ENCODE data around the gene SMAD7. TPM values are rescaled to one million over a fixed set of nuclear protein-coding genes. Genes with fewer than 3 reads are reported as not detected.

SMAD7 gene, protein sequence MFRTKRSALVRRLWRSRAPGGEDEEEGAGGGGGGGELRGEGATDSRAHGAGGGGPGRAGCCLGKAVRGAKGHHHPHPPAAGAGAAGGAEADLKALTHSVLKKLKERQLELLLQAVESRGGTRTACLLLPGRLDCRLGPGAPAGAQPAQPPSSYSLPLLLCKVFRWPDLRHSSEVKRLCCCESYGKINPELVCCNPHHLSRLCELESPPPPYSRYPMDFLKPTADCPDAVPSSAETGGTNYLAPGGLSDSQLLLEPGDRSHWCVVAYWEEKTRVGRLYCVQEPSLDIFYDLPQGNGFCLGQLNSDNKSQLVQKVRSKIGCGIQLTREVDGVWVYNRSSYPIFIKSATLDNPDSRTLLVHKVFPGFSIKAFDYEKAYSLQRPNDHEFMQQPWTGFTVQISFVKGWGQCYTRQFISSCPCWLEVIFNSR
- 7.4 TPM for polyA plus RNA-seq (ENCODE audit: insufficient read length)

DNA sequence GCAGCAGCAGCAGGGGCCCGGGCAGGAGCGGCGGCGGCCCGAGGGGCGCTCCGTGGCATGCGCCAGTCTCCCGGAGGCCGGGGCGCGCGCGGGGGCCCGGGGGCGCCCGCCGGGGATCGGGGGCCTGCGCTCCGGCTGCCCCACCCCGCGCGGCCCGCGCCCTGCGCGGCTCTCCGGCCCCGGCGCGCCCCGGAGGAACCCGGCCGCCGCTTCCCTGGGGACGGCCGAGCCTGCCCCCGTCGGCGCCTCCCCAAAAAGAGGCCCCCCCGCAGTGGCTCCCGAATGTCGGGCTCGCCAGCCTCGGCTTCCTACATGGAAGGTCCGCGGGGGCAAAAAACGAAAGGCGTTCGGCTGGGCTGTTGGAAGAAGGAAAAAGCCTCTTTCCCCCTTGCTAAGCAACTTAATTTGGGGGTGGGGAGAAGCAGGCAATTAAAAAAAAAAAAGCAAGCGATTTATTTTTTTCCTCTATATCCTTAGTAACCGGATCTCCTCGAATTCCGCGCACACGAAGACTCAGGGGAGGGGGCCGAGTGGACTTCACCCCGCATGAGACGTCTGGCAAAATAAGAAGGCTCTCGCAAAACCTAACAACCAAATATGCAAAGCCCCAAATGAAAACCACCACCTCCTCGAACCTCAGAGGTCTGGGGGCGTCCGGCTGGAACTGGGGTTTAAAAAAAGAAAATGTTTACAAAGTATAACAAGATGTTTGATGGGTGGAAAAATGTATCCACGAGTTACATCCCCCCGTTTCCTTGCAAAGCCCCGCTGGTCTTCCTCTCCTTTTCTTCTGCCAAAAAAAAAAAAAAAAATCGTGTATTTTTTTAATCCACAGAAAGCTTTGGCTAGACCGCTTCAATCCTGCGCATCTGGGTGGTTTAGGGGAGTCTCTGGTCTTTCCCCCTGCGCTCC, at the start of gene SMAD7:
TSS of gene SMAD7 (minus strand) at position 430 of the 912 bp plus-strand sequence. CDS start 541 bp downstream, outside the sequence.
- no peak for DNase-seq (ENCODE audit: low read depth)

DNA sequence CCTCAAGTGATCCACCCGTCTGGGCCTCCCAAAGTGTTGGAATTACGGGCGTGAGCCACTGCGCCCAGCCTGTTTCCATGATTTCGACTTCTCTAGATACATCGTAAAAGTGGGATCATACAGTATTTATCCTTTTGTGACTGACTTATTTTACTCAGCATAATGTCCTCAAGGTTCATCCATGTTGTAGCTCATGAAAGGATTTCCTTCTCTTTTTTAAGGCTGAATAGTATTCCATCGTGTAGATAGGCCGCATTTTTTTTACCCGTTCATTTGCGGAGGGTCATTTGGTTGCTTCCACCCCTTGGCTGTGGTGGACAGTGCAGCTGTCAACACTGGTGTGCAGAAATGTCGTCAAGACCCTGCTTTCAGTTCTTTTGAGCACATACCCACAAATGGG, 48.8 kb upstream of the SMAD7 start:
- DNase-seq (ENCODE audit: low read depth), result no peak

- no peak for DNase-seq (ENCODE audit: low read depth)
These were observed 47.4 kb upstream of the SMAD7 start for GRCh38 chr18:48997985-48998831.

GRCh38 chr18:48997681-48997984, 46.9 kb upstream of the SMAD7 start:
- no peak for DNase-seq (ENCODE audit: low read depth)

DNA sequence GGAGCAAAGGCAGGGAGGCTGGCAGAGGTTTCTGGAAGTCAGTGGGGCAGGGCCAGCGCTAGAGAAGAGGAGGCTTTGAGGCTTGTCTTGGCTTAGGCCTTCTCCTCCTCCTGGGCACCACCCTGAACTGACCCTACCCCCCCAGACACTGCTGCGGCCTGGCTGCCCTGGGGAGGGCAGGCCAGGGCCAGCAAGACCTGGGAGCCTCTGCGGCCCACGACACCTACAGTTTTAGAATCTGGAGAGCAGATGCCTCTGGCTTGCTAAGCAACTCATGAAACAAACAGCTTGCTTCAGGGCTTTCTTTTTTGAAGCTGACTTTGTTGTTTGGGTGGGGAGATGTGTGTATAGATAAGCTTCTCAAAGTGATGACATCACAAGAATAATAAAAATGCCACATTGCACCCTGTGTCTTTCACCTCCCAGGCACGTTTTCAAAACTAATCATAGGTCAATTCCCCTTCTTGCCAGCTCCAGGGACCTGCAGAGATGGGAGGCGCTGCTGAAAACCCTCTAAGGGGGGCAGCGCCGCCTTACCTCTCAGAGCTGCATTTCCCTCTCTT, 46.2 kb upstream of the SMAD7 start:
- no peak for DNase-seq (ENCODE audit: low read depth)

GRCh38 chr18:48996041-48996440, 45.3 kb upstream of the SMAD7 start:
- no peak for DNase-seq (ENCODE audit: low read depth)

DNA sequence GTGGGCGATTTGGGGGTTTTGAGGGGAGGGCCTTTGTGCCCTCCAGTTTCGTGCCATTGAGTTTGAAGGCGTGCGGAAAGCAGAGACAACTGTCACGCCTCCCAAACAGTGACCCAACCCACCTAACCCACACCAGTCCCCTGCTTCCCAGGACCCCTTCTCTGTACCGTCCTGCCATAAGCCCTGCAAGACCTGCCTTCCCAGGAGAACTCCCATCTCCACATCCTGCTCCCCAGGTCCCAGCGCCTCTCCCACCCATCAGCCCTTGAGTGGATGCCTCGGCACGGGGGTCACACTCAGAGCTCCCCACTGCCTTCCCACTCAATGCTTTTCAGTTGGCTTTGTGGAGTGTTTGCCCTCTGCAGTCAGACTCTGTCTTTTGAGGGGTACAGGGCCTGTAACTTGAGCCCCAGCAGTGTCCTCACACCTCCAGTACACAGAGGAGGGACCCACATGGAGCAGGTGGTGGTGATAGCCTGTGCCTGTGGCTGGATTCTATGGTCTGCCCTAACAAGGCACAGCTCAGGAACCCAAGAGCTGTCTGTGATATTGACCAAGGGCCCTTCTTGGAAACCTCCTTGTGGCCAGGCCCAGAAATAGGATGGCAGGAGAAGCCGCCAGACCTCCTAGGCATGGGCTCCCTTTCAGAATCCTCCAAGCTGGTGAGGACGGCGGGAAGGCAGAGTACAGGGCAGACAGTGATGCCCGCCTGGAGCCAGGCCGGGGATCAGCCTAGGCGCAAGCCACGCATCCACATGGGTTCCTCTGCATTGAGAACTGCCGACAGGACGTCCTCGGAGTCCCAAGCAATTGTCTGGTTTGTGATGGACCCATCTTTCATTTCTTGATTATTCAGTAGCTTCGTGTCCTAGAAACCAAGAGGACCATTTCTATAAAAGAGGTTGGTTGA, 44.4 kb upstream of the SMAD7 start:
- no peak for DNase-seq (ENCODE audit: low read depth)

DNA sequence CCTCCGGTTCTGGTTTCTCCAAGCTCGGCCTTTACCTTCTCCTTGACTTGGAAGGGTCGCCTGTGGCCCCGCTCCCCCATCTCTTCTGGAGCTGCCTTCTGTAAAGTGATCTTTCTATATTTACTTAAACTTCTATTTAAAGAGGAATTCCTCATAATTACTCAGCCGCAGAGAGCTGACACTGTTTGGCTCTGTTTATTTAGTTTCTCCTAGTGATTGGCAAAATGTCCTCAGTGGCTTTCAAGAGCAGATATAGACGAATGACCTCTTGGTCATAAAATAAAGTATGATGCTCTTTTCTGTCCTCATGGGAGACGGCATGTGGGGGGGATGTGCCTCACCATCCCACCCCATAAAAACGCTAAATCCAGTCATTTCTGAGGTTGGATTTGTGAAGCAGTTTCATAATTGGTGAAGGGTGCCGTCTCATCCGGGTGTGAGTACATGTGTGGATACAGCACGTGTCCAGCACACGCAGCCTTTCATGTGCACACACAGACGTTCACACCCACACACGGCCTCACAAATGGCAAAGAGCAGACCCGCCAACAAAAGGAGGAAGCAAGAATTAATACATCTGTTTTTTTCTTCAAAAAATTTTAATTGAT, 43.4 kb upstream of the SMAD7 start:
- DNase-seq (ENCODE audit: low read depth), result peak; percentile 63

DNA sequence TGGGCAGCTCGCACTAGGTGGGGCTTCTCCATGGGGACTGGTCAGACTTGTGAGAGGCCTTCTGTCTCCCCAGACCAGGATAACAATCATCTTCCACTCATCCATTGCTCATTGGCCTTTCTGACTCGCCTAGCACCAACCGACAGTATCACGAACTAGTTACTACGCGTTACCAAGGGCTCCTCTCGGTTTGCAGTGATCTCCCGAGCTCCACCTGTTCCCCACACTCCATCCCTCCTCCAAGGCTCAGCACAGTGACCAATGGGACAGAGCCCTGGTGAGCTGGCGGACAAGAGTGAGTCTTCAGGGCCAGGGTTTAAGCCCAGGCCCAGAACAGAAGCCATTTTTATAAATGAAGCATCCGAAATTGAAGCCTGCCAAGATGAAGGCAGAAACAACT, 42.8 kb upstream of the SMAD7 start:
- no peak for DNase-seq (ENCODE audit: low read depth)

- DNase-seq (ENCODE audit: low read depth), result no peak
These were observed 42.2 kb upstream of the SMAD7 start for GRCh38 chr18:48992791-48993555.

DNA sequence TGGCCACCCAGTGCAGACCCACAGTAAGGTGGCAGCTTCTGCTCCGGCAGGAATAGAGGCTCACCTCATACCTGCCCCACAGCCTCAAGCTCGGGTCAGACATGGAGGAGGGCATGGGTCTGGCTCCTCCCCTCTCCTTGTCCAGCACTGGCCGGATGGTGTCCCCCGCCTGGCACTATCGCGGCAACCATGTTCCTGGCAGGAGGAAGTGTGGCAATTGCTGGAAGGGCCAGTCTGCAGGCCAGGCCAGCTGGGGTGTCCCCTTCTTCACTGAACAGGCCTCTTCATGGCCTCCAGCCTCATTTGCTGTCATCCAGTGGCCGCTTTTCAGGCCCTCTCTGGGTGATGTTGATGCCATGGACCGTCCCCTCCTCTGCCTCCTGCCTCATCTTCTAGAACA, 41.4 kb upstream of the SMAD7 start:
- DNase-seq (ENCODE audit: low read depth), result no peak

- no peak for DNase-seq (ENCODE audit: low read depth)
These were observed 40.9 kb upstream of the SMAD7 start for GRCh38 chr18:48991676-48992075.

DNA sequence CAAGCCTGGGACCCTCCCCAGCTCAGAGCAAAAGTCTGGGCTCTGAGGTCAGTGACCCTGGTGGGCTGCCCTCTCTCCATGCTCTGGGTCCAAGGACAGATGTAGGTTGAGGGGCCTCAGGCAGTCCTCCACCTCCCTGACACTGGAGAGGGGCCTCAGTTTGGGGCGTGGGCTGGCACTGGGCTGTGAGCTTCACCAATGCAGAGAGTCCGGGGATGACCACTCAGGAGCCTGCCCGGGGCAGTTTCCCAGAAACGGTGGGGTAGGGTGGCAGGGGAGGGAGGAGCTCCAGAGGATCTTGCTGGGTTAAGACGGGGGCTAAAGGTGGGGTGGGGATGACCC, 40.5 kb upstream of the SMAD7 start:
- DNase-seq (ENCODE audit: low read depth), result no peak

DNA sequence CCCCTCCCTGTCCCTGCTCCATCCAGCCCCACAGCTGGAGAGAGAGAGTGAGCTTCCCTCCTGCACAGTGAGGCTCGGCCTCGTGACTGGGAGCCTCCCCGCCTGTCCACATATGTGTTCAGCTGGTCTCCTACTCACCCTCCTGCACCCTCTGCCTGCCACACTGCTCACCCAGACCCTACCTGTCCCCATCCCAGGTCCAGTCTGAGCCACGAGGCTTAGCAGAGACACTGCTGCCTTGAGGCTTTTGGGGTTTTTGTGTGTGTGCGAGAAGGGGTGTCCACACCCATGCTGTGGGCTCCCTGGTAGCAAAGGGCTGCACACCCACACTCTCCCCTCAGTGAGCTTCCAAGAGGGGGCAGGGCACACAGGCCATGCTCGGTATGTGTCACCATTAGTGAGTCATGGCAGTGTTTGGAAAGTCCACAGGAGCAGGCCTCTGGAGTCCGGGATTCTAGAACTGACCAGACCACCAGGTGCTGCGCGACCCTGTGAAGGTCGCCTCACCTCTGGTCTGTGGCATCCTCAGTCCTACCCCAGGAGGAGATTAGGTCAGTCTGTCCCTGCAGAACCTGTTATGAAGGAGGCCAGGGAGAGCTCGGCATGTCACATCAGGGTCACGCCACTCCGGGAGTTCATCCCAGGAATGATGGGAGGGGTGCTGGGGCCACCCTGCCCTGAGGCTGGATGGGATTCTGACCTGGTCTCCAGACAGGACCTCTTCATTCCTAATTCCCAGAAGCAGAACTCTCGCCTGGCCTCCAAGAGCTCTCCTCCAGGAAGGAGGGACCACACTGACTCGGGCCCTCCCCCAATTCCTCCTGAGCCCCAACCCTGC, 39.9 kb upstream of the SMAD7 start:
- no peak for DNase-seq (ENCODE audit: low read depth)

DNA sequence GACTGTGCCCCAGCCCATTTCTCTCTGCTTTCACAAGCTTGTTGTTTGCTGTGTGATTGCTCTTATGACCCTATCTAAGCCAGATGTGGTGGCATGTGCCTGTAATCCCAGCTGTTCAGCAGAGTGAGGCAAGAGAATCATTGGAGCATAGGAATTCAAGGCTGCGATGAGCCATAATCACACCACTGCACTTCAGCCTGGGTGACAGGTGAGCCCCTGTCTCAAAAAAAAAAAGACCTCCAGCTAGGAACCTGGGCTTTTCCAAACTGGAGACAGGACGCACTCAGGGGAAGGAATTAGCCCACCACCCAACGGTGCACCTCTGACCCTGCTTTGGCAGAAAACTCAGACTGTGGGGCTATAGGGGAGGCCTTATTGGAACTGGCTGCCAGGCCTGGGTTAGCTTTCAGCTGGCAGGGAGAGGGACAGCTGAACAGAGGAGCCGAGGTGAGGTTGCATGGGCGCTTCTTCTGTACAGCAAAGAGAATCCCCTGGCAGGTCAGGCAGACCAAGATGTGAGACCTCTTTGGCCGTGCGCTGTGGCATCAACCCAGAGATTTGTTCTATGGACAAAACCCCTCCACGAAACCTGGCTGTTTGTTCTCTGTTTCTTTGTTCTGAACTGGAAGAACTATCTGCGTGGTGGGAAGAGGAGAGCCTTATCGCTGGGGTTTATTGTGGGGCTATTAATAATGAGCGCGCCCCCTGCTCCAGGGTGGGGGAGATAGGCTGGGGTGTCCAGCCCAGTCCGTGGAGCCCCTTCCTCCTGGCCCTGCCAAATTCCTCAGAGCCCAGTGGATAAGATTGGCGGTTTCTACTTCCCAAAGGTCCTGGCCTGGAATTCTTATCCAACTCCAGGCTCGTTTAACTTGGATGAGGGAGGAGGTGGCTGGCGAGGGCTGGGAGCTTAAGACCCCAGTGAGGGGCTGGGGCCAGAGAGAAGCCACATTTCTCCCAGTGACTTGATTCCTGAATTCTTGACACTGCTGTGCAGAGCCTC, 38.8 kb upstream of the SMAD7 start:
- no peak for DNase-seq (ENCODE audit: low read depth)

GRCh38 chr18:48988508-48989303, 37.9 kb upstream of the SMAD7 start:
- no peak for DNase-seq (ENCODE audit: low read depth)

Data from forelimb muscle (tissue), 1 donor.